ENCODE results near the gene SYTL3.
A peak's percentile ranks its signal among the peaks of the same experiment; 100 is the strongest.

Gene SYTL3

GRCh38 chr6:158636778-158637177, 13.1 kb upstream of the SYTL3 start:
- no peak for TF ChIP-seq CTCF (IDR thresholded peaks at IDR 0.05; ENCODE audit: low read depth, low read length)
- no peak for DNase-seq (ENCODE audit: low read depth in 2 of 2)
- H3K4me3 ChIP-seq (replicated peaks in 1 of 2; ENCODE audit: low read depth in 2 of 2, low read length in 2 of 2) = no peak overlapping the region

GRCh38 chr6:158638324-158638854, 11.5 kb upstream of the SYTL3 start:
- TF ChIP-seq CTCF (IDR thresholded peaks at IDR 0.05; ENCODE audit: low read depth, low read length) = no peak
- no peak overlapping the region for H3K4me3 ChIP-seq (replicated peaks in 1 of 2; ENCODE audit: low read depth in 2 of 2, low read length in 2 of 2)
- no peak for DNase-seq (ENCODE audit: low read depth in 2 of 2)

- no peak for TF ChIP-seq CTCF (IDR thresholded peaks at IDR 0.05; ENCODE audit: low read depth, low read length)
- no peak for DNase-seq (ENCODE audit: low read depth in 2 of 2)
- no peak overlapping the region for H3K4me3 ChIP-seq (replicated peaks in 1 of 2; ENCODE audit: low read depth in 2 of 2, low read length in 2 of 2)
Measured at GRCh38 chr6:158639056-158639455, 10.8 kb upstream of the SYTL3 start.

GRCh38 chr6:158640519-158640918, 9.3 kb upstream of the SYTL3 start:
- no peak for DNase-seq (ENCODE audit: low read depth in 2 of 2)
- no peak overlapping the region for H3K4me3 ChIP-seq (replicated peaks in 1 of 2; ENCODE audit: low read depth in 2 of 2, low read length in 2 of 2)
- TF ChIP-seq CTCF (IDR thresholded peaks at IDR 0.05; ENCODE audit: low read depth, low read length) = no peak

GRCh38 chr6:158642097-158642601, 7.7 kb upstream of the SYTL3 start:
- DNase-seq (ENCODE audit: low read depth in 2 of 2) = peak; percentile 83 to 86
- no peak for TF ChIP-seq CTCF (IDR thresholded peaks at IDR 0.05; ENCODE audit: low read depth, low read length)
- H3K4me3 ChIP-seq (replicated peaks in 1 of 2; ENCODE audit: low read depth in 2 of 2, low read length in 2 of 2) = peak overlapping the region in 1 of 2 donors; percentile 22

GRCh38 chr6:158643836-158644230, 6.0 kb upstream of the SYTL3 start:
- DNase-seq (ENCODE audit: low read depth in 2 of 2) = peak in 1 of 2 donors; percentile 47
- no peak for TF ChIP-seq CTCF (IDR thresholded peaks at IDR 0.05; ENCODE audit: low read depth, low read length)
- H3K4me3 ChIP-seq (replicated peaks in 1 of 2; ENCODE audit: low read depth in 2 of 2, low read length in 2 of 2) = peak overlapping the region; percentile 95 to 100
